Calu3 (cell line): Measurements from ENCODE around the gene EGFR. TPM values are rescaled to one million over a fixed set of nuclear protein-coding genes. Genes with fewer than 3 reads are reported as not detected.

ENCODE experiments used
- BruUV-seq: library from RNA; stranded (reverse); fragments of 400-500 nt; replicated peaks from 2 replicates; lab custom pipeline; 2021; lab: Mats Ljungman, UMichigan
- CTCF ChIA-PET: fragments of 300-600 bp; sonication (Branson Sonifier 250); formaldehyde crosslinking; loops from one replicate; lab custom pipeline; 2022; ENCODE audit warnings: antibody characterized with exemption; lab: Charles Lee
- DNase-seq: peaks from one replicate; pipeline ENCODE4 v3.0.0; 2022
- H3K27ac Mint-ChIP-seq: one replicate; pipeline ENCODE4 v1.8.0; 2022; ENCODE audit warnings: mixed read lengths; ENCODE audit not compliant: unreplicated experiment
- H3K27me3 Mint-ChIP-seq: one replicate; pipeline ENCODE4 v1.8.0; 2022; ENCODE audit warnings: mixed read lengths; ENCODE audit not compliant: unreplicated experiment
- H3K36me3 Mint-ChIP-seq: one replicate; pipeline ENCODE4 v1.8.0; 2022; ENCODE audit warnings: mild to moderate bottlenecking, moderate library complexity, mixed read lengths; ENCODE audit not compliant: insufficient read depth, unreplicated experiment
- H3K4me1 Mint-ChIP-seq: one replicate; pipeline ENCODE4 v1.8.0; 2022; ENCODE audit warnings: mild to moderate bottlenecking, low read depth, mixed read lengths; ENCODE audit not compliant: unreplicated experiment
- H3K4me3 Mint-ChIP-seq: one replicate; pipeline ENCODE4 v1.8.0; 2022; ENCODE audit warnings: mild to moderate bottlenecking, low read depth, moderate library complexity, mixed read lengths; ENCODE audit not compliant: unreplicated experiment
- H3K9me3 Mint-ChIP-seq: one replicate; pipeline ENCODE4 v1.8.0; 2022; ENCODE audit warnings: low read depth, mixed read lengths; ENCODE audit not compliant: unreplicated experiment
- intact Hi-C: fragments of 100-400 bp; cut with micrococcal nuclease; formaldehyde crosslinking; loops from one replicate; pipeline ENCODE4 v1.10.0; 2022; ENCODE audit not compliant: unreplicated experiment
- total RNA-seq: library from RNA; stranded (reverse); gene quantifications from 2 replicates; pipeline ENCODE4 v1.2.3, GENCODE V29; 2022
- TF ChIP-seq, protein P1 (sequence below): fragments of 200-600 bp; IDR thresholded peaks from one replicate; pipeline ENCODE4 v1.8.0; 2022; ENCODE audit warnings: antibody characterized with exemption; ENCODE audit not compliant: unreplicated experiment

Gene EGFR
- total RNA-seq, 1 experiment from 2014 or later = 87.4 TPM

DNA sequence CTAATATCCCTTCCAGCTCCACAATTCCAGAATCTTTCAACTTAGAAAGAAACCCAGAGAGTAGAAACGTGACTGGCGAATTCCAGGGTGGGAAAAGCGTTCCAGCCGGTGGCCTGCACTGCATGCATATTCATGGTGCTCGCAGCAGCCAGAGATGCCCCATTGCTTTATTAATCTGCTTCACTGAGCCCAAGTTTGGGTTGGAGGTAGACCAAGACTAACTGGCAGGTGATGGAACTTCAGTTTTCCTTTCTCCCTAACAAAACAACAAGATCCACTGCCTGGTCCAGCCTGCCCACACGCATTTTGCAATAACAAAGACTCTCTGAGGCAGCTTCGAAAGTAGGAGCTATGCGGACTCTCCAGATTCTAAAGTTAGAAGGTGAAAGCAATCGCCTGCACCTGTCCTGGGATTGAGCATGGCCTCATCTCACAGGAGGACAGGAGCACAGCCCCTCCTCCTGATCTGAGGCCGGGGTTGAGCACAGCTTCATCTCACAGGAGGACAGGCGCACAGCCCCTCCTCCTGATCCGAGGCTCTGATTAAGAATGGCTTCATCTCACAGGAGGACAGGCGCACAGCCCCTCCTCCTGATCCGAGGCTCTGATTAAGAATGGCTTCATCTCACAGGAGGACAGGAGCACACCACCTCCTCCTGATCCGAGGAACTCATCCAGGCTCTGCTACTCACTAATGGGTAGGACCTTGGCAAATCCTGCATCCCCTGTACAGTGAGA is 218.5 kb downstream of the EGFR start:
- no peaks in the 10 kb centered on the region for H3K4me1 Mint-ChIP-seq
- CTCF ChIA-PET = no interaction called here
- no TSS peak for BruUV-seq
- intact Hi-C loops = no loop called here
- H3K9me3 Mint-ChIP-seq = no peaks in the 10 kb centered on the region
- TF ChIP-seq, protein P1, sequence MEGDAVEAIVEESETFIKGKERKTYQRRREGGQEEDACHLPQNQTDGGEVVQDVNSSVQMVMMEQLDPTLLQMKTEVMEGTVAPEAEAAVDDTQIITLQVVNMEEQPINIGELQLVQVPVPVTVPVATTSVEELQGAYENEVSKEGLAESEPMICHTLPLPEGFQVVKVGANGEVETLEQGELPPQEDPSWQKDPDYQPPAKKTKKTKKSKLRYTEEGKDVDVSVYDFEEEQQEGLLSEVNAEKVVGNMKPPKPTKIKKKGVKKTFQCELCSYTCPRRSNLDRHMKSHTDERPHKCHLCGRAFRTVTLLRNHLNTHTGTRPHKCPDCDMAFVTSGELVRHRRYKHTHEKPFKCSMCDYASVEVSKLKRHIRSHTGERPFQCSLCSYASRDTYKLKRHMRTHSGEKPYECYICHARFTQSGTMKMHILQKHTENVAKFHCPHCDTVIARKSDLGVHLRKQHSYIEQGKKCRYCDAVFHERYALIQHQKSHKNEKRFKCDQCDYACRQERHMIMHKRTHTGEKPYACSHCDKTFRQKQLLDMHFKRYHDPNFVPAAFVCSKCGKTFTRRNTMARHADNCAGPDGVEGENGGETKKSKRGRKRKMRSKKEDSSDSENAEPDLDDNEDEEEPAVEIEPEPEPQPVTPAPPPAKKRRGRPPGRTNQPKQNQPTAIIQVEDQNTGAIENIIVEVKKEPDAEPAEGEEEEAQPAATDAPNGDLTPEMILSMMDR = no peak
- no peak overlapping the region for H3K27ac Mint-ChIP-seq
- no peaks in the 10 kb centered on the region for H3K36me3 Mint-ChIP-seq
- no peak for DNase-seq
- peaks cover 74% of the 10 kb centered on the region for H3K27me3 Mint-ChIP-seq
- no peak overlapping the region for H3K4me3 Mint-ChIP-seq

DNA sequence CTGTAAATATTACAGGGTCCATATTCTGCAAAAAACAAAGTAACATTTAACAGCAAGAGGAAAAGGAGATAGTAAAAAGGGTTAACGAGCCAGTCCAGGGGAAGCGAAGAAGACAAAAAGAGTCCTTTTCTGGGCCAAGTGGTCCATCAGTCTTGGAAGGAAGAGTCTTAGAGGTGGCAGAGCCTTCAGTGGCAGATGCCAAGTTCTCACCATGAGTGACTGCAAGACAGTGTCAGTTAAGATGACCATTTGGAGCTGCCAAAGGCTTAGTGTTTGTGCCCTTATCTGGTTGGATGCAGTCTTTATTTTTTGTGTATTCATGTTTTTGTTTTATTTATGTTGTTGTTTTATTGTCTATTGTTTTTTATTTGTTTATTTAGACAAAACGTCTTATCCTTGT is 220.6 kb downstream of the EGFR start:
- Mint-ChIP-seq H3K9me3 (no peaks in the 10 kb centered on the region), H3K27ac (no peak overlapping the region), H3K36me3 (no peaks in the 10 kb centered on the region), H3K27me3 (peaks cover 59% of the 10 kb centered on the region), H3K4me3 (no peak overlapping the region), H3K4me1 (no peaks in the 10 kb centered on the region)
- intact Hi-C loops = no loop called here
- DNase-seq = no peak
- TF ChIP-seq, protein P1 = no peak
- CTCF ChIA-PET = interaction anchor here (1.9 kb wide), 1 partner anchor 16 kb away, joined by 6 read pairs; no protein-coding TSS in a partner anchor
- BruUV-seq = no TSS peak

DNA sequence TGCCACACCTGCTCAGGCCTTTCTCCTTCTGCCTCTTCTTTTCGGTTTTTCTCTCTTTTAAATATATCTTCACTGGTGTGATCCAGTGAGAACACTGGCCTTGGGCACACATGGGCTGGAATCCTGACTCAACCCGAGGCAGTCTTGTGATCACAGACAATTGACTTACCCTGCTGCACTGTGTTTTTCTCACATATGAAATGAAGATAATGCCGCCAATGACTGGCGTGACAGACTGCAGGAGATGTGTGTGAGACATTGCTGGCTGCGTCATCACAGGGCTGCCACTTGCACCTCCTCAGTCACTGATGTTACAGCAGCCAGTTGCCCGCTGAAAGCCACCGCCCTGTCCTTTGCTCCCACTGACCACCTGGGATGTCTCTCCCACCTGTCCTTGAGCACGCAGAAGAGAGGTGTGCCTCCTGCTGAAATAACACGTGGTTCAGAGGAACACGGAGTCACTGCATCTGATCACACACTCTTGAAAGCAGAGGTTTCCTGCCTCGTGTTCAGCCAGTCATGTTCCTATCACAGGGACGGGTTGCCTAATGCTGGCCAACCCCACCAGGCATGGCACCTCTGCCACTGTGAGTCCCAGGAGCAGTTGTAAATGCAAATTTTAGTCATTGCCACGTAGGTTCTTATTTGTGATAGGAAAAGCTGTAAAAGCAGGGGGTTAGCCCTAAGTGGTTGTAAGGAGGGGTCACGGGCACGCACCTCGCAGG is 221.8 kb downstream of the EGFR start:
- no peaks in the 10 kb centered on the region for H3K4me1 Mint-ChIP-seq
- CTCF ChIA-PET = no interaction called here
- H3K27ac Mint-ChIP-seq = no peak overlapping the region
- H3K9me3 Mint-ChIP-seq = no peaks in the 10 kb centered on the region
- no TSS peak for BruUV-seq
- intact Hi-C loops = no loop called here
- no peak overlapping the region for H3K4me3 Mint-ChIP-seq
- H3K36me3 Mint-ChIP-seq = no peaks in the 10 kb centered on the region
- peaks cover 47% of the 10 kb centered on the region for H3K27me3 Mint-ChIP-seq
- TF ChIP-seq, protein P1 = no peak
- no peak for DNase-seq

DNA sequence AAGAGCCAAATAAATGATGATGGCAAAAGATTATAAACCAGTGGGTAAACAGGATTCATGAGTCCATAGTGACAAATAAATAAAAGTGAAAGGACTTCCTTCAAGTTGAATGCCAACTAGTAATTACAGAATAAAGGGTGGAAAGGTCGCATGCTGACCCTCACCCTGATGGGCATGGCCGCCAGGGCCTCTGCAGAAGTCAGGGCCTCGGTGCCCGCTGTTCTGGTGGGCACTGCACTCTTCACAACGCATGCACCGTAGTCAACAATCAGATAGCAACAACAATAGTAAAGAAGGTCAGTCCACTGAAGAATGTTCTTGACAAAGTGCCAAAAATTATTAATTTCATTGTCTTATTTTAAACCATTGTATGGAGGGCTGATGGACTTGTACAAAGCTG is 223.1 kb downstream of the EGFR start:
- Mint-ChIP-seq H3K9me3 (no peaks in the 10 kb centered on the region), H3K27ac (no peak overlapping the region), H3K4me3 (no peak overlapping the region), H3K36me3 (no peaks in the 10 kb centered on the region), H3K4me1 (no peaks in the 10 kb centered on the region), H3K27me3 (peaks cover 33% of the 10 kb centered on the region)
- CTCF ChIA-PET = no interaction called here
- BruUV-seq = no TSS peak
- TF ChIP-seq, protein P1 = no peak
- intact Hi-C loops = no loop called here
- DNase-seq = no peak
